Measurements from ENCODE around the gene DPP6.

DNA sequence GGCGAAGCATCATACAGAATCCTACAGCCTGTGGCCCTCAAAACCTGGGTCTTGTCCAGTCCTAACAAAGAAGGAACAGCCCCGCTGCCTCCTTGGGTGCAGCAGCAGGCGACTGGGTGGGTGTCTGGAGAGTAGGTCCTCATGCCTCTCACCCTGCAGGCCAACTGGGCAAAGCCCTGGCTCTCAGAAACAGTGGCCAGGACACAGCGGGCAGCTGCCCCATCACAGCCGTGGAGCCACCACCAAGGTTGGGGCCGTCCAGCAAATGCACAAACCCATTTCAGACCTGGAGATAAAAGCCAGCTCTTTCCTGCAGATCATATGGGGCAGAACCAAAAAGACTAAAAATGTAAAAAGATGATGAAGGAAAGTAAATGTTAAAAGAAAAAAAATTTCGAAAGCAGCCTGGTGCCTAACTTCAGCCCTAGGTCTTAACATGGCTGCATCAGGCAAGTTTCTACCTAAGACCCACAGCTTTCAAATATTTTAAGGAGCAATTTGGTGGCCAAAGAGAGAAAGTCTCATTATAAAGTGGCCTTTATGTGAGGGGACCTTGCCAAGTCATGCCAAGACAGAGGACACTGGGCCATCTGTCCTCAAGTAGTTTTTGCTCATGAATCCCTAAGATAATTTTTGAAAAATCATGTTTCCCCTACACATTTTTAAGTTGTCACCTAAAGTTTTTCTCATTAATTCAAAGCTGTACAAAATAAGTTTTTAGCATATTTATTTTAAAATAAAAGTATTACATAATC, 808.6 kb downstream of the DPP6 start:
- TF ChIP-seq, protein P1, sequence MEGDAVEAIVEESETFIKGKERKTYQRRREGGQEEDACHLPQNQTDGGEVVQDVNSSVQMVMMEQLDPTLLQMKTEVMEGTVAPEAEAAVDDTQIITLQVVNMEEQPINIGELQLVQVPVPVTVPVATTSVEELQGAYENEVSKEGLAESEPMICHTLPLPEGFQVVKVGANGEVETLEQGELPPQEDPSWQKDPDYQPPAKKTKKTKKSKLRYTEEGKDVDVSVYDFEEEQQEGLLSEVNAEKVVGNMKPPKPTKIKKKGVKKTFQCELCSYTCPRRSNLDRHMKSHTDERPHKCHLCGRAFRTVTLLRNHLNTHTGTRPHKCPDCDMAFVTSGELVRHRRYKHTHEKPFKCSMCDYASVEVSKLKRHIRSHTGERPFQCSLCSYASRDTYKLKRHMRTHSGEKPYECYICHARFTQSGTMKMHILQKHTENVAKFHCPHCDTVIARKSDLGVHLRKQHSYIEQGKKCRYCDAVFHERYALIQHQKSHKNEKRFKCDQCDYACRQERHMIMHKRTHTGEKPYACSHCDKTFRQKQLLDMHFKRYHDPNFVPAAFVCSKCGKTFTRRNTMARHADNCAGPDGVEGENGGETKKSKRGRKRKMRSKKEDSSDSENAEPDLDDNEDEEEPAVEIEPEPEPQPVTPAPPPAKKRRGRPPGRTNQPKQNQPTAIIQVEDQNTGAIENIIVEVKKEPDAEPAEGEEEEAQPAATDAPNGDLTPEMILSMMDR (IDR thresholded peaks at IDR 0.05) = no peak
- no peak for TF ChIP-seq REST (IDR thresholded peaks at IDR 0.05; ENCODE audit: insufficient read depth in 1 of 2, low read depth in 2 of 2, low read length in 1 of 2)
- TF ChIP-seq SIN3A (IDR thresholded peaks at IDR 0.05; ENCODE audit: borderline replicate concordance, insufficient read depth, low read depth, low read length) = no peak
- TF ChIP-seq POLR2AphosphoS5 (IDR thresholded peaks at IDR 0.05; ENCODE audit: low read depth, low read length) = no peak
- TF ChIP-seq TCF7L2 (IDR thresholded peaks at IDR 0.05; ENCODE audit: low read depth, low read length) = no peak

Data from Panc1 (cell line).